Erythroblast (primary cell): ENCODE measurements around the gene ZNF446.

Experiments used
- GATA1 ChIP-seq: IDR thresholded peaks from 2 replicates; pipeline ENCODE4 v1.6.1; 2011; ENCODE audit warnings: low read depth, mild to moderate bottlenecking, control low read depth, low read length, moderate library complexity
- POLR2A ChIP-seq: IDR thresholded peaks from 2 replicates; pipeline ENCODE4 v1.6.1; 2011; ENCODE audit warnings: mild to moderate bottlenecking, low read length

DNA sequence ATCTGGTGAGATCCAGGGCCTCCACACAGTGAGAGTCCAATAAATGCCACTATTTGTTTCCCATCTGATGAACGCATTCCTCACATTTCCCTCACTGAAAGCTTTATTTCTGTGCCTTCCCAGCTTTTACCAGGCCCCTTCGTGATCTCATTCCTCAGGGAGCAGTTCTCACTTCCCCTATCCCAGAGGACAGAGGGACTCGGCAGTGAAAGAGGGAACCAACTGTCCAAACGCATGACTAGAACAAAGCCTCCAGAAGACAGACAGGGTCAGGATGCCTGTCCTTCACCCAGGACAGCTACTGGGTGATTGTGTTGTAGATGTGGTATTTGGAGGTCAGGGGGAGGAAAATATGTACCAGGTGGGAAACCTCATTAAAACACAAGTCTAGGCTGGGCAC is 45.5 kb downstream of the ZNF446 start:
- TF ChIP-seq POLR2A (no peak), GATA1 (no peak)
